ENCODE measurements around the gene MARK3.

MARK3 gene

DNA sequence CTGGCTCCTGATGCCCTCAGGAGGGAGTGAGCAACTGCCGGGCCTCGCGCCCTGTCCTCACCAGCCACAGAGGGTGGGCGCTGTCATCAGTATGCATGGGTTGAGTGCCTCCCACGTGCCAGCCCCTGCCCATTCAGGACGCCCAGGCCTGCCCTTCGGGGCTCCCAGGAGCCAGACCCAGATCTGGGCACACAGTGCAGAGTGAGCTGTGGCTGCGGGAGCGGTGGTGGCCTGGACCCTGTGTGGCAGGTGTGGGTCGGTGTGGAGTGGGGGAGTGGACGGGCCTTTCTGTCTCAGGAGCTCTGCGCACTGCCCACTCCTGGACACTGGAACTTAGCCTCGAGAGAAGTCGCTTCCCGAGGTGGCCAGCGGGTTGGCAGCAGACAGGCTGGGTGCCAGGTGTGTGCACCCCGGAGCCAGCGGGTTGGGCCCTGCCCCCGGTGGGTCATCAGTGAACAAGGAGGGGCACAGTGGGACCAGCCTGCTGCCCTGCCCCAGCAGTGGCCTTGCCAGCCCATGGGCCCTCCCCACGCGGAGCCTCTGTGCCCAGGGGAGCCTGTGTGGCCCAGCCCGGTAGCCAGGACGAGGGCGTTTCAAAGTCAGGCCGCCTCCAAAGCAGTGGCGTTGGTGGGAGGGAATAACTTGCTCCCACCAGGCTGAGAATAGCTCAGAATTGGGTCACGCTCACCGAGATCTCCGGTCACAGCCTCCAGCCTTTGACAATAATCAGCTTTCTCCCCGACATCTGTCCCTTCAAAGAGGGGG, 153.3 kb downstream of the MARK3 start:
- DNase-seq (ENCODE audit: low read depth): no peak

DNA sequence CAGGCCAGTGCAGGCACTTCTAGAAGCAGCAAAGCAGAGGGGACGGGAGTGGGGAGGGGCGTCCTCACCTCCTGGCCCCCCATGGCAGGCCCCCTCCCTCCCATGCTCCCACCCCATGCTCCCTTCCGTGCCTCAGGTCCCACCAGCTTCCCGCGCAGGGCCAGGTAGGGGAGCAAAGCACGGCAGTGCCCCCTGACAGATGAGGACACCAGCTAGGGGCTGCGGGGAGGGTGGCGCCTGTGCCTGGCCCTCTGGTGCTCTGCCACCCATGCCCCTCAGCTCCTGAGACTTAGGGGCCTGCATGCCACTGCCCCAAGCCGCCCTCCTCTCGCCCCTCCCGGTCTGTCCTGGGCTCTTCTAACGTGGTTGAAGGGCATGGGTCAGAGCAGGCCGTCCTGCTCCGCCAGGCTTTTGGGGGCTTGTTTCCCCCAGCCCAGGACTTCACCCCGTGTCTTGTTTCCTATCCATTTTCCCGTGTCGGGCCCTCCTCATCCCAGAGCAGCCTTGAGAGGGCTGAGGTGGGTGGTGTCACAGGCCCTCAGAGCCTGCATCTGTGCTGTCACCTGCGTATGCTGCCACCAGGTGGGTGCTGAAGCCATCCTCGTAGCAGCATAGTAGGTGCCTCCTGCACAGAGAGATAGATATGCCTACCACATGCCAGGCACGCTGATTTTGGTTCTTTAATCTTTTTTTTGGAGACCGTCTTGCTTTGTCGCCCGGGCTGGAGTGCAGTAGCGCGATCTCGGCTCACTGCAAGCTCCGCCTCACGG, 154.0 kb downstream of the MARK3 start:
- no peak for DNase-seq (ENCODE audit: low read depth)

DNA sequence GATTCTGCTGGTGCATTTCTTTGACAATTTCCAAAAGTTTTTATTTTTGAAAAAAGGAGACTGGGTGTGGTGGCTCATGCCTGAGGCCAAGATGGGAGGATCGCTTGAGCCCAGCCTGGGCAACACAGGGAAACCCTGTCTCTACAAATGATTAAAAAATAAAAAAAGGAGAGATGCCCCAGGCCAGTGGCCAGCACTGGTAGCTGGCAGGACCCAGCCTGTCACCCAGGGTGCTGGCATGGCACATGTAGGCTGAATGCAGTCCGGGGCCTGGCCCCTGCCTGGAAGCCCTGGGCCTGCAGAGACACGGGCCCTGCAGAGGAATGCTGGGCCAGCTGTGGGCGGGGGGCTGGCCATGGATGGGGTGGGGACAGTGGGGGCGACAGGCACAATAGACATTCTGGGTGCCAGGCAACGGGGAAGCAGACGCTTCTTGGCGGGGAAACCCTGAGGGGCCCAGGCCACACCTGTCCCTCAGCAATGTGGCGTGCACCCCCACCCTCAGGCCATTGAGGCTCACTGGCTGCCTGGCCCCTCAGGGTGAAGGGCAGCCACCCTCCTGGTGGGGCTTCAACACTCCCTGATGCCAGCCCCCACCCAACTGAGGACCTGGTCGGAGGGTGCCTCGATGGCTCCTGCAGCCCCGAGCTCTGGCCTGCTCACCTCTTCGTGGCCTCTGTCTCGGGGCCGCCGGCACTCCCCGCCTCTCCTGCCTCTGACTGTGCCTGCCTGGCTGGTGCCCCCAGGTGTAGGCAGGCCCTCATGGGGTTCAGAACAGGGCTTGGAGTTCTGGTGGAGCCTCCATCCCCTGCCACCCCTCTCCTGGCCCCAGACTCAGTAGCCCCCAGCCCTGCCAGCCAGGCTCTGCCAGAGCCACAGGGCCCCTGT, 155.8 kb downstream of the MARK3 start:
- DNase-seq (ENCODE audit: low read depth): no peak

DNA sequence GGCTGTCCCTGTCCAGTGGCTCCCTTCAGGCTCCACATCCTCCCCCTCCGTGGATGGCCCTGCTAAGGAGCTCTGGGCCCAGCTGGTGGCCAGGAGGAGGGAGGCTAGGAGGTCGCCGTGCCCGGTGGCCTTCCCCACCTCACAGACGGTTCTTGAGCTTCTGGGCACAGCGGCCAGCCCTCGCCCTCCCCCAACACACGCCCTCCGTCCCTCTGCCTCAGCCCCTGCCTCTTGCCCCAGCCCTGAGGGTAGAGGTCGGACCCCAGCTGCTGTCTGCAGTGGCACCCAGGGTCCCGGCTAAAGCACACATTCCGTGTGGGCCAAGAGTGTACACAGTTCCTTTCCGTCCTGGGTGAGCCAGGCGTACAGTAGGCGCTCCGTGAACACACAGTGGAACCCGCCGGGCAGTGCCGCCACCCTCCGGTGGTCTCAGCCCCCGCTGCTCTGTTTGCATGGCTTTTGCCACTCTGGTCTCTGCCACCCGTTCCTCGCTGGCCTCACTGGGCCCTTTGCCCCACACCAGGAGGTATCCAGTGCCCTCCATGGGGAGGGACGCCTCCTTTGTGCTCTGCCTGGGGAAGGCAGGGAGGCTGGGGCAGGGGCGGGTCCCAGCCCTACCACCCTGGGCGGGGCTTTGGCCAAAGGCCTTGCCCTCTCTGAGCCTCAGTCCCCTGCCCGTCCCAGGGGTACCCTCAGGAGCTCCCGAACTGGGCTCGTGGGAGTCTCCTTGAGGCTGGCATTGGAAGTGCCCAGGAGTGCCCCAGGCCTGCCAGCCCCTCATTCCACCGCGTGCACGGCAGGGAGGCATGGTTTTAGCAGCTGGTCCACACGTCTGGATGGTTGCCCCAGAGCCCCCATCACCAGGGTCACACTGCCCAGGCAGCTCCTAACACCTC, 156.7 kb downstream of the MARK3 start:
- no peak for DNase-seq (ENCODE audit: low read depth)

DNA sequence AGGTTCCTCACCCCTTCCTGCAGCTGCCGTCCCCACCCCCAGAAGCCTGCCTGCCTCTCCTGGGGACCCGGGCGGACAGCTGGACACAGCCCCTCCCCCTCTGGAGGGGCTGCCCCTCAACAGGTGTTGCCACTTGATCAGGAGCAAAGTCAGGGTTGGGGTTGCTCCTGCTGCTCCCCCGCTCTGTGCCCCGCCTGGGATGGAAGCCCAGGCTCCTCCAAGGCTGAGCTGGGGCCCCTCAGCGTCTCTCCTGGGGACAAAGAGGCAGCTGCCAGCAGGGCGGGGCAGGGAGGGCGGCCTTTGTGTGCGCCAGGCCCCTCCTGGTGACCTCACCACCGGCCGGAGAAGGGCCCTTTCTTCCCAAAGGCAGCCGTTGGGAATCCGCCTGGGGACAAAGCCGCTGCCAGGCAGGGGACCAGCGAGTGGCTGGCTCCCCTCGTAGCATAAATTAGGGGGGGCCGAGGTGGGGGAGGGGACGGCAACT, 157.4 kb downstream of the MARK3 start:
- DNase-seq (ENCODE audit: low read depth): no peak

DNA sequence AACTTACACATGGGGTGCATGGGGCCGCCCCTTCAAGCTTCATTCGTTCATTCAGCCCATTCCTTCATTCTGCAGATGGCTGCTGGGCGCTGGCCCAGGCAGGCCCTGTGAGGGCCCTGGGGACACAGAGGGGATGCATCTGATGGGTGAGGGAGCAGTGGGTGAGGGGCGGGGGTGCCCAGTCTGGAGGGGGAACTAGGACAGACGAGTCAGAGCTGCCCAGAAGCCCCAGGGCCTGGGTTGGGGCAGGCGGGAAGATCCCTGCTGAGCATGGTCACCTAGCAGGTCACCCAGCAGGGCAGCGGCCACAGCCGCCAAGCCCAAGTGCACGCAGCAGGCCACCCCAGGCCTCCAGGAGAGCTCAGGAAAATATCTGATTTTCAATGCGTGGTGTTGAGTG, 157.9 kb downstream of the MARK3 start:
- DNase-seq (ENCODE audit: low read depth): no peak

DNA sequence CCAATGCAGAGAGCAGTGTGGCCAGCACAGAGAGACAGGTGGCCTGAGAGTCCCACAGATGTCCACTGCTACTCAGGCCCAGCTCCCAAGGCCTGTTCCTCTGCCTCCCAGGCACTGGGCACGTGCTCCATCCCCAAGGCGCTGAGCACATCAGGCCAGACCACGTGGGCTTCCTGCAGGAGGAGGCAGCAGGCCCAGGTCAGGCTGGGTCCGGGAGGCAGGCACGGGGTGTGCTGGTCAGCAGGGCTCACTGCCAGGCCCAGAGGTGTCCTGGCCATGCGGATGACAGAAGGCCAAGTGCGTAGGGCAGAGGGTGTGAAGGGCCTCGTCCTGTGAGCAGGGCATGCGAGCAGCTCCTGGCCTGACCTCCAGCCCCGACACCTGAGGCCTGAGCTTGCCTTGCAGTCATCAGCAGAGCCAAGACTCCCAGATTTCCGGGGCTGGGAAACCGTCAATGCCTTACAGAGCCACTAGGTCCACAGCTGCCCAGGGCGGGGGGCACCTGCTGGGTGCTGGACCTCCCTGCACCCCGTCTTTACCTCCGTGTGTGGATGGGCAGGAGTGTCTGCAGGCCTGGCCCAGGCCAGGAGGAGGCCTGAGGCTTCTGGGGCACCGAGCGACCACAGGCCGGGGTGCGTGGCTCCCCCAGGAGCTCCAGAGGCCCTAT, 158.6 kb downstream of the MARK3 start:
- no peak for DNase-seq (ENCODE audit: low read depth)

DNA sequence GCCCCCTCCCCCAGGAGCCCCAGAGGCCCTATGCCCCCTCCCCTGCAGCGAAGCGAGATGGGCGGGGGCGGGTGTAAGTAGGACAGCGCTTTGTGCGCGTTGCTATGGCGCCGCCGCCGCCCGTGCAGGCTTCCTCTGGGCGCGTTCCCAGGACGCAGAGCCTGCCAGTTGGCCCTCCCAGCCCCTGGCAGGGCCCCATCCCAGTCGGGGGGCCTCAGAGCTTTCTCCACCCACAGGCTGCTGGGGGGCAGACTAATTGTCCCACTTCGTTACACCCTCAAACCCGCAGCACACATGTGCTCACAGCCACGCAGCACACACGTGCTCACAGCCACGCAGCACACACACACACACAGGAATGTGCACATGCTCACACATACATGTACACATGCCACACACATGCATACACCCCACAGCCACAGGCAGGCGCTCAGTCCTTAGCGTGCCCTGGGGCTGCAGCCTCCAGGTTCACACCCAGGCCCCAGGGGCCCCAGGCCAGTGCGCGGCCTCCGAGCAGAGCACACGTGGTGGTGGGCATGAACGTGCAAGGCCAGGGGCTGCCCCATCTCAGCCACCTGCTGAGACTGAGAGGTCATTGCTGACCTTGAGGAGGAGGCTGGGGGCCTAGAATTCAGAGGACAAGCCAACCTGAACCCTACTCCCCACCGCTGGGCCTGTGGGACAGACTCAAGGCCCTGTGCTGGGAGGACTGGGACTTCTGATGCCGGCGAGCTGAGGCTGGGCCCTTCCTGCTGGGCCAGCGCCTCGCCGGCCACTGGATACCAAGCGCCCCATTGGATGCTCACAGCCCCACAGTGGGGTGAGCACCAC, 159.4 kb downstream of the MARK3 start:
- no peak for DNase-seq (ENCODE audit: low read depth)

DNA sequence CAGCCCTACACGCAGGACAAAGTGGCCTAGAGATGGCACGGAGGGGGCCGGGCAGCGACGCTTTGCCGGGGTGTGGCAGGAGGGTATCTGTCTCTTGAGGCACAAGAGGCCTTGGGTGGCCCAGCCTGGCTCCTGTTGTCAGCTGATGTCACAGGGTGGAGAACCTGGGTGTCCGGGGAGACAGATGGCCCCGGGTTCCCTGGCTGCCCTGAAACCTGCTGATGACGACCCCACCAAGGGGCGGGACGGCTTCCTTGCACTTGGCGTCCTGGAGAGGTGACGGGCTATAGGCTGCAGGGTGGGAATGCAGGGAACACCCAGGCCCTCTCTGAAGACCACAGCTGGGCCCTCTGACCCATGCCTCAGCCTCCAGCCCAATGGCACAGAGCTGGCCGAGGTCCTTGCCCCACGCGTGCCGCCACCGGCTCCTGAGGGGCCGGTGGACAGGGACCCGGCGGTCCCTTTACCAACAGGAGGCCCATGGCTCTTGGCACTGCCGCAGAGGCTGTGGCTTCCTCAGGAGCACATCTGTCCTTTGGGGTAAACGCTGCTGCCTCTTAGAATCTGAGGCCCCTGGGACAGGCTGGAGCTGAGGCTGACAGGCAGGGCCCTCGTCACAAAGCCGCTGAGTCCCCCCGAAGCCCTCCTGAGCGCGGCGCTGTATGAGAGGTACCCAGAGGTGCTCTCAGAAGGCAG, 160.2 kb downstream of the MARK3 start:
- no peak for DNase-seq (ENCODE audit: low read depth)

DNA sequence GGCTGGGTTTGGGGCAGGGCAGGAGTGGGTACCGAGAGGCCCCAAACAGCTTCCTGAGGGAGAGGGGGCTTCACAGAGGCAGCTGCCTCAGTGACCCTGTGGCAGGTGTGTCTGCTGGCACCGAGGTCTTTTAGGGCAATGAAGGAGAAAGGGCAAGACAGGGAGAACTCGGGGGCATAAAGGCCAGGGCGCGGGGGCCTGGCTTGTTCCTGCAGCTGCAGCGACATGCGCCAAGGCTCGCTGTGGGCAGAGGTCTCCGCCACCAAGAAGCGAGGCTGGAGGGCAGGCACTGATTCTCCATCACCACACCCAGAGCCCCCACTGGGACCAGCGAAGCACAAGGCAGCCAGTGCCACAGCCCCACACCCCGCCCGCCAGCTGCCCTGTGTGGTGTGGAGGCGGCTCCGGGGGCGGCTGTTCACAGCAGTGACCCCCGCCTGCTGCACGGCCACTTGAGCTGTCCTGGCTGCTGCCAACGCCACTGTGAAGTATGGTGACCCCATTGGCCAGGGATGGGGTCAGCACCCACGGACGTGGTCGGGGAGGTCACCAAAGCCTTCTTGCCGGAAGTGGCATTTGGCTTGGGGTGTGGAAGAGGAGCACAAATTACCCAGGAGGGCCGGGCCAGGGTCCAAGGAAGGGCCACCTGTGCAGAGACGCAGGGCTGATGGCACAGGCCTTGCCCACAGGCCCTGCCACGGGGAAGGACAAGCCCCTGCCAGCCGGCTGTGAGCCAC, 160.9 kb downstream of the MARK3 start:
- DNase-seq (ENCODE audit: low read depth): no peak

DNA sequence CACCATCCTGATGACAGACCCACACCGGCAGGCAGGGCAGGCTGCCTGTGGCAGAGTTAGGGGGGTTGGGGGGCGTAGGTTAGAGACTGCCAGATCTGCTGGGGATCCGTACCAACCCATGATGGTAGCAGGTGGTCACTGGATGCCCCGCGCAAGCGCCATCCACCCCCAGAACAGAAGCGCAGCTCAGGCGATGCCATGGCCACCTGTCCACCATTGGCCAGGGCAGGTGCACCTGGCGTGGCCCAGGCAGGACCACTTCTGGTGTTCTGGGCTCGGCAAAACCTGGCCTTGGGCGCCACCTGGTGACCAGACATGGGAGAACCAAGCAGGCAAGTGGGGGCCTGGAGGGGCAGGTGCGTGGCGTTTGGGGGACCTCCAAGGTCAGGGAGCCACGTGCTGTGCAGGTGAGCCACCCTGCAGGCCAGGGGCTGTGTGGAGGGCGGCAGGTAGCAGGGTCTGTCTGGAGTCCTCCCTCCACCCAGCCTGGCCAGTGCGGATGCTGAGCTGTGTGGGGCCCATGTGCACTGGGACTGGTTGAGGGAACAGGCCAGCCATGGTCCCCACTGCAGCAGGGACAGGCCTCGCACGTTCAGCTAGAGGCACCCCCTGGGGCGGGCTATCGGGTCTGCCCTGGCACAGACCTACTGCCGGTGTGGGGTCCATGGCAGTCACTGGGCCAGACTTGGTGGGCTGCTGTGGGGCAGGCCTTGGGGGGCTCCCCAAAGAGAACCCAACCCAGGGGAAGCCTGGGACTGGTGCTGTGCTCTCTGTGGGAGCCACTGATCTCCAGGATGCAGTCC, 161.6 kb downstream of the MARK3 start:
- DNase-seq (ENCODE audit: low read depth): peak; percentile 34

DNA sequence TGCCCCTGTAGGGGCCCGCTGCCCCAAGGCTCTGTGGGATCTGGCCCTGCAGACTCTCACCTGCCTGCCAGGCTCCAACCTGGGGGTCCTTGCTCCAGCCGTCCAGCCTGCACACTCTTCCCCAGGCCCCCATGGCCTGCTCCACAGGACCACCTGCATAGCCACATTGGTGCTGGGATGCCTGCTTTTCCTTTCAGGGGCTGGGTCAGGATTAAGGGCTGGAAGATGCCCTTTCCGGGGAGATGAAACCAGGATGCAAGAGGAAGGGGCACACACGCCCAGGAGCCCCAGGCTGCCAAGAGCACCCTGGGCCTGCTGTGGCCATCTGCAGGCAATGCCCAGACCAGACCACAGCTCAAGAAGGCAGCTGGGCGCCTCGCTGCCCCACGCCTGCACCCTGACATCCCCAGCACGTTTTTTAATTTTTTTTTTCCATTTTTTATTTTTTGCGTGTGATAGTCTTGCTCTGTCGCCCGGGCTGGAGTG, 162.3 kb downstream of the MARK3 start:
- no peak for DNase-seq (ENCODE audit: low read depth)

DNA sequence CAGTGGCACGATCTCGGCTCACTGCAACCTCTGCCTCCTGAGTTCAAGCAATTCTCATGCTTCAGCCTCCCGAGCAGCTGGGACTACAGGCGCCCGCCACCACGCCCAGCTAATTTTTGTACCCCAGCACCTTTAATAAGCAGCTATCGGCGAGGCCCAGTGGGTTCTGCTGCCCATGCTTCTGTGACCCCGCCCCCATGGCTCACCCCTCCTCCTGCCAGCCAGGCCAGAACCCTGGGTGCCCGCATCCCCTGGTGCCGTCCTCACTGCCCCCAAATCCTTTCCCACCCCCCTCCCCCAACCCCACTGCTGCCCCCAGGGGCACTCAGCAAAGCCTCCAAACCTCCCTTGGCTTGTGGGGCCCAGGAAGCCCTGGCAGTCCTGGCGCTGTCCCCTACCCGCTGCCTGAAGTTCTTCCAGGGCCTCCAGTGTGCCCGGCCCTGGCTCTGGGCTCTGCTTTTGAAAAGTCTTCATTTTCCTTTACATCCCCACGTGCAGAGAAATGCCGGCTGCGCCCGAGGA, 162.8 kb downstream of the MARK3 start:
- no peak for DNase-seq (ENCODE audit: low read depth)

DNA sequence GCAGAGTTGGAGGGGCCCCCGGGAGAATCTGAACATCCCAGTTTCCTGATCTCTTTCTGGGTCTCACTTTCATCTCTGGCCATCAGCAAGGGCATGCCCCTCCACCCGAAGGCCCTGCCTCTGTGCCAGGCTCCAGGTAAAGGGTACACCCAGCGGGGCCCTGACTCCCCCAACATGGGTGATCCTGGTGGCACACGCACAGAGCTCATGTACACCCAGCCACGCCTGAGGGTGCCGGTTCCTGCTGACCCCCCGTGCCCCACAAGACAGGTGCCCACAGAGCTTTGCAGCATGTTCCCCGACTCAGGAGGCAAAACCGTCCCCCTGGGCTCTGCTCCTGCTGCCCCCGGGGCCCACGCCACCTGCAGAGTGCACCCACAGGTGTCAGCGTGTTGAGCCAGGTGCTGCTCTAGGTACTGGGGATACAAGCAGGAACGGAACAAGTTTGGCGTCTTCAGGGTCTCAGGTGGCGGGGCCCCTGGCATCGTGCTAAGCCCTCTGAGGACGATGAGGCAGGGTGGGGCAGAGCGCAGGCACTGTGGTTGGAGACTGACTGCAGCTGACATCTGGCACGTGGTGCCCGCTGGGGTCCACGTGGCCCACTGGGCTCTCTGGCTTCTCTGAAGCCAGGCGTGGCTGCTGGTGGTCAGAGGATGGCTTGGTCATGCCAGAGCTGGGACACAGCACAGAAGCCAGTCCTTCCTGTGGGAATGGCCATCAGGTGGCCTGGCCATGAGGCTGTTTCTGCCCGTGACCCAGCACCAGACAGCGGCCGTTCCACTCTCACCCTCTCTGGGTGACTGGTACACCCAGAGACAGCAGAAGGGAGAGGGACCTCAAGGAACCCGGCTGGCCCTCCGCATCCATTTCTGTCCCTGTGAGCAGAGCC, 163.5 kb downstream of the MARK3 start:
- DNase-seq (ENCODE audit: low read depth): no peak

DNA sequence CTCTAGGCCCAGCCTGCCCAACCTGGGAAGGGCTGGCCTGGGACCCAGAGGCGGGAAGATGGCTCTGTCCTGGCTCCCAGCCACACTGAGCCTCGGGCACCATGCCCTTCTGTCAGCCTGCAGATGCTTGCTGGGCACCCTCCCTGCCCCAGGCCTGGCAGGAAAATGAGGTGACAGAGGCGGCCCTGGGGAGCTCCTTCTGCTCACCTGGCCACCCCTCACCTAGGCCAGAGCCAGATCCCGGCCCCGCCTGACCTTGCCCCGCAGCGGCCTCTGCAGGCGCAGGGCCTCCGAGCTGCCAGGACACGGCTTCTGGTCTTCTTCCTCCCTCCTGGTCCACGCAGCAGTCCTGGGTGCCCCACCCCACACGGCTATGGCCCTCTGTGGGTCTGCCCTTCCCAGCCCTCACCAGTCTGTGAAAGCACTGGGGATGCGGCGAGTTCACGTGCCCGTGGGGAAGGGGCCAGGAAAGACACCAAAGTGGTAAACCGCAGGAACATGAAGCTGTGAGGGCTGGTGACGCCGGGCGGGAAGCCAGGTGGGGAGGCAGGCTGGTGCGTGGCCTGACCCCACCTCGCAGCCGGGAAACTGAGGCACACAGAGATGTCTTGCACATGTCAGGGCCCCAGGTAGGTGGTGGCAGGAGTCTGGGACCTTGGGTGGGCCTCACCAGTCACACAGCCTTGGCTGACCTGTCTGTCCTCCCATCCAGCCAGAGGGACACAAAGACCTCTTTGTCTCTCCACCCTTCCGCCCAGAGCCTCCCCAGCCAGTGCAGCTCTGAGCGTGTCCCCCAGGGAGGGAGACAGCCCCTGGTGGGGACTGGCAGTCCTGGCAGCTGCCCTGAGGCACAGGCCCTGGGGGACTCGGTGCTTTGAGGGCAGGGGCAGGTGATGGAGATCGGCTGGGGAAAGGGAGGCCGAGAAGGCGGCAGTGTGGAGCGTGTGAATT, 164.4 kb downstream of the MARK3 start:
- DNase-seq (ENCODE audit: low read depth): no peak
